K562 (cell line): ENCODE results near the gene KPTN. TPM values are rescaled to one million over a fixed set of nuclear protein-coding genes. Genes with fewer than 3 reads are reported as not detected.

Source experiments
- HBP1 ChIP-seq: fragments of 450-650 bp; formaldehyde crosslinking; IDR thresholded peaks from 2 replicates; pipeline ENCODE4 v1.4.0; 2022; ENCODE audit warnings: missing genetic modification characterization
- HDAC1 ChIP-seq, 2 experiments: fragments of 450-650 bp; IDR thresholded peaks; 2 replicates each; pipeline ENCODE4 v1.6.1; 2016 to 2017; ENCODE audit warnings: inconsistent platforms in 1 of 2, mild to moderate bottlenecking in 1 of 2, moderate library complexity in 1 of 2
- HDAC8 ChIP-seq: fragments of 450-650 bp; IDR thresholded peaks from 2 replicates; pipeline ENCODE4 v1.6.1; 2016; ENCODE audit warnings: mild to moderate bottlenecking, missing genetic modification characterization, moderate library complexity, missing compliant biosample characterization
- HMGXB4 ChIP-seq: sonication (generic); formaldehyde crosslinking; IDR thresholded peaks from 2 replicates; pipeline ENCODE4 v1.8.1; 2023; ENCODE audit warnings: mild to moderate bottlenecking, missing genetic modification reagents
- KAT2B ChIP-seq: IDR thresholded peaks from one replicate; pipeline ENCODE4 v1.6.1; 2012; ENCODE audit warnings: low read depth, mild to moderate bottlenecking, control low read depth, inconsistent platforms, low read length, moderate library complexity
- KLF6 ChIP-seq: fragments of 250-450 bp; sonication (Bioruptor Pico); IDR thresholded peaks from 2 replicates; pipeline ENCODE4 v1.4.0; 2020; ENCODE audit warnings: mild to moderate bottlenecking, moderate library complexity, borderline replicate concordance
- PKNOX1 ChIP-seq: fragments of 450-650 bp; IDR thresholded peaks from 2 replicates; pipeline ENCODE4 v1.6.1; 2016
- RBM14 ChIP-seq: fragments of 200-400 bp; formaldehyde crosslinking; IDR thresholded peaks from 2 replicates; pipeline ENCODE4 v1.6.1; 2018; ENCODE audit warnings: low read depth, mild to moderate bottlenecking, low read length, moderate library complexity, borderline replicate concordance; ENCODE audit not compliant: insufficient read depth
- RBM25 ChIP-seq: fragments of 200-400 bp; formaldehyde crosslinking; IDR thresholded peaks from 2 replicates; pipeline ENCODE4 v1.6.1; 2018; ENCODE audit warnings: low read length, low read depth, moderate library complexity; ENCODE audit not compliant: severe bottlenecking
- SIRT6 ChIP-seq: IDR thresholded peaks from one replicate; pipeline ENCODE4 v1.6.1; 2012; ENCODE audit warnings: low read depth, mild to moderate bottlenecking, control low read depth, inconsistent platforms, low read length, moderate library complexity
- TARDBP ChIP-seq: fragments of 450-650 bp; IDR thresholded peaks from 2 replicates; pipeline ENCODE4 v1.6.1; 2016
- TEAD1 ChIP-seq, 2 experiments: fragments of 450-650 bp in 1 of 2; sonication (generic) in 1 of 2; formaldehyde crosslinking; IDR thresholded peaks; 2 replicates each; pipeline versions ENCODE4 v1.4.0 to v1.8.0; 2020 to 2022; ENCODE audit warnings: mild to moderate bottlenecking in 2 of 2, missing genetic modification reagents in 1 of 2
- TOE1 ChIP-seq, 2 experiments: fragments of 450-650 bp in 1 of 2; sonication (generic) in 1 of 2; formaldehyde crosslinking in 1 of 2; IDR thresholded peaks; 2 replicates each; pipeline versions ENCODE4 v1.7.1 to v1.8.0; 2016 to 2022; ENCODE audit warnings: borderline replicate concordance in 2 of 2, mild to moderate bottlenecking in 2 of 2, antibody characterized with exemption in 1 of 2, inconsistent platforms in 1 of 2, low read depth in 1 of 2, missing genetic modification reagents in 1 of 2, moderate library complexity in 1 of 2
- ZNF282 ChIP-seq: sonication (generic); formaldehyde crosslinking; IDR thresholded peaks from 2 replicates; pipeline ENCODE4 v1.8.1; 2023; ENCODE audit warnings: missing genetic modification reagents
- ZNF431 ChIP-seq: sonication (generic); formaldehyde crosslinking; IDR thresholded peaks from 2 replicates; pipeline ENCODE4 v1.8.0; 2022; ENCODE audit warnings: mild to moderate bottlenecking, missing genetic modification reagents
- ZNF512 ChIP-seq: IDR thresholded peaks from 2 replicates; pipeline ENCODE4 v1.6.1; 2016; ENCODE audit warnings: missing genetic modification characterization, missing compliant biosample characterization
- ZNF639 ChIP-seq, 2 experiments: fragments of 200-800 bp in 1 of 2; sonication (Bioruptor generic) in 1 of 2; sonication (generic) in 1 of 2; formaldehyde crosslinking in 1 of 2; IDR thresholded peaks in 1 of 2; conservative IDR thresholded peaks in 1 of 2; 2 replicates each; pipeline versions ENCODE4 v1.5.0 to v1.6.1; 2016 to 2020; ENCODE audit warnings: missing compliant biosample characterization in 1 of 2, missing genetic modification characterization in 1 of 2, missing genetic modification reagents in 1 of 2
- polyA plus RNA-seq, 8 experiments: library from polyadenylated mRNA; depleted of rRNA in 4 of 8; stranded (reverse) in 5 of 8; unstranded in 3 of 8; fragments of >200 nt; fragmentation: Nextera tagmentation in 2 of 8; fragmentation: Illumina TruSeq in 1 of 8; extraction: Ambion mirVana in 2 of 8; extraction: Trizol in 1 of 8; gene quantifications; 2 replicates each; pipeline versions ENCODE4 v1.2.1 to v1.2.3, GENCODE V29; 2011 to 2014; ENCODE audit warnings: inconsistent platforms in 1 of 8, missing spikeins in 1 of 8
- total RNA-seq, 7 experiments: library from RNA; depleted of rRNA in 6 of 7; stranded (reverse); fragments of >200 nt in 6 of 7; fragmentation: Illumina TruSeq in 2 of 7; extraction: Trizol in 2 of 7; gene quantifications; 2 replicates each; pipeline versions ENCODE4 v1.2.1 to v1.2.3, GENCODE V29; 2011 to 2021; ENCODE audit warnings: low replicate concordance in 1 of 7

KPTN gene
- total and polyA plus RNA-seq, 9 of the 15 experiments (the other 6 are each of a cell fraction or from before 2014, with no cell fraction given), result 0.56 to 18.2 (median 8.5) TPM

- peak; percentile 88; the same call in 1 of the 2 replicates for TF ChIP-seq HMGXB4 (CRISPR knock-in tag)
- TF ChIP-seq SIRT6, result no peak
- peak; percentile 23; the same call in 1 of the 2 replicates for TF ChIP-seq KLF6 (CRISPR knock-in tag)
- TF ChIP-seq RBM14, result no peak
- no peak for TF ChIP-seq ZNF282 (CRISPR knock-in tag)
- TF ChIP-seq TARDBP, result peak; percentile 51; the same call in 1 of the 2 replicates
- no peak for TF ChIP-seq HDAC8 (tag)
- TF ChIP-seq ZNF431 (CRISPR knock-in tag), result no peak
- no peak for TF ChIP-seq PKNOX1
- peak in 1 of 2 experiments; percentile 67; a peak in 2 of 4 replicates for TF ChIP-seq ZNF639 (CRISPR knock-in tag; conservative IDR thresholded peaks at IDR 0.05 in 1 of 2, IDR thresholded peaks at IDR 0.05 in 1 of 2)
- TF ChIP-seq HBP1 (CRISPR knock-in tag), result peak; percentile 88; the same call in 1 of the 2 replicates
- 0 out of 4 replicates have a peak, but pooled peaks of 1 of the 2 experiments have one; percentile 6 for TF ChIP-seq HDAC1 (IDR thresholded peaks at IDR 0.05)
- peak; percentile 93 for TF ChIP-seq TOE1 (IDR thresholded peaks at IDR 0.05; ENCODE audit: borderline replicate concordance)
- TF ChIP-seq TOE1 (CRISPR knock-in tag; IDR thresholded peaks at IDR 0.05; ENCODE audit: borderline replicate concordance, low read depth), result no peak
- TF ChIP-seq RBM25, result peak; percentile 96
- no peak for TF ChIP-seq KAT2B
- TF ChIP-seq ZNF512 (tag), result no peak
- TF ChIP-seq TEAD1 (CRISPR knock-in tag; IDR thresholded peaks at IDR 0.05), result peak; percentile 44 to 99; a peak in 3 of 4 replicates
These were observed at the start of gene KPTN (continued) for GRCh38 chr19:47483800-47484690.
